Chondrocyte (in vitro differentiated cells): ENCODE results near the gene IDS. TPM values are rescaled to one million over a fixed set of nuclear protein-coding genes. Genes with fewer than 3 reads are reported as not detected.

Experiments used
- DNase-seq: peaks from one replicate; pipeline ENCODE4 v3.0.0; 2021; ENCODE audit warnings: mixed read lengths, low spot score
- H3K27ac Mint-ChIP-seq: one replicate; pipeline ENCODE4 v1.8.0; 2021; ENCODE audit warnings: mild to moderate bottlenecking, moderate library complexity, mixed read lengths; ENCODE audit not compliant: unreplicated experiment
- H3K27me3 Mint-ChIP-seq: 2 replicates; pipeline ENCODE4 v1.8.0; 2021; ENCODE audit warnings: low read depth, mixed read lengths
- H3K36me3 Mint-ChIP-seq: 2 replicates; pipeline ENCODE4 v1.8.0; 2021; ENCODE audit warnings: low read depth, mixed read lengths
- H3K4me1 Mint-ChIP-seq: 2 replicates; pipeline ENCODE4 v1.8.0; 2021; ENCODE audit warnings: low read depth, mild to moderate bottlenecking, mixed read lengths
- H3K4me3 Mint-ChIP-seq: one replicate; pipeline ENCODE4 v1.8.0; 2021; ENCODE audit warnings: mild to moderate bottlenecking, moderate library complexity, mixed read lengths; ENCODE audit not compliant: unreplicated experiment
- H3K9me3 Mint-ChIP-seq: 2 replicates; pipeline ENCODE4 v1.8.0; 2021; ENCODE audit warnings: low read depth, mixed read lengths
- CTCF ChIP-seq: fragments of 200-600 bp; sonication (generic); IDR thresholded peaks from 2 replicates; pipeline ENCODE4 v1.5.0; 2021; ENCODE audit warnings: antibody characterized with exemption, mild to moderate bottlenecking, moderate library complexity
- total RNA-seq: library from RNA; stranded (reverse); gene quantifications from 3 replicates; pipeline ENCODE4 v1.2.1, GENCODE V29; 2021

The IDS gene
- total RNA-seq, 1 donor from 2014 or later = 94.1 TPM

- no peak overlapping the region for H3K27ac Mint-ChIP-seq
- peaks cover 5% of the 10 kb centered on the region for H3K36me3 Mint-ChIP-seq
- TF ChIP-seq CTCF = no peak
- H3K27me3 Mint-ChIP-seq = no peaks in the 10 kb centered on the region
- DNase-seq = no peak
- H3K9me3 Mint-ChIP-seq = peaks cover 9% of the 10 kb centered on the region
- H3K4me3 Mint-ChIP-seq = no peak overlapping the region
- peaks cover 10% of the 10 kb centered on the region for H3K4me1 Mint-ChIP-seq
Measured at GRCh38 chrX:149473966-149474365, 31.1 kb downstream of the IDS start.

GRCh38 chrX:149473092-149473491 is 32.0 kb downstream of the IDS start:
- Mint-ChIP-seq H3K36me3 (peaks cover 3% of the 10 kb centered on the region), H3K27ac (no peak overlapping the region), H3K27me3 (no peaks in the 10 kb centered on the region), H3K9me3 (peaks cover 9% of the 10 kb centered on the region), H3K4me1 (peaks cover 10% of the 10 kb centered on the region), H3K4me3 (no peak overlapping the region)
- no peak for DNase-seq
- TF ChIP-seq CTCF = no peak

- Mint-ChIP-seq H3K36me3 (peaks cover 3% of the 10 kb centered on the region), H3K4me1 (peaks cover 10% of the 10 kb centered on the region), H3K27ac (no peak overlapping the region), H3K9me3 (peaks cover 9% of the 10 kb centered on the region), H3K4me3 (no peak overlapping the region), H3K27me3 (no peaks in the 10 kb centered on the region)
- no peak for TF ChIP-seq CTCF
- DNase-seq = no peak
Measured at GRCh38 chrX:149472625-149473024, 32.5 kb downstream of the IDS start.

- no peaks in the 10 kb centered on the region for H3K36me3 Mint-ChIP-seq
- no peaks in the 10 kb centered on the region for H3K27me3 Mint-ChIP-seq
- peaks cover 6% of the 10 kb centered on the region for H3K9me3 Mint-ChIP-seq
- H3K27ac Mint-ChIP-seq = no peak overlapping the region
- no peak for TF ChIP-seq CTCF
- H3K4me1 Mint-ChIP-seq = peaks cover 10% of the 10 kb centered on the region
- DNase-seq = no peak
- H3K4me3 Mint-ChIP-seq = no peak overlapping the region
Measured at GRCh38 chrX:149471397-149471796, 33.7 kb downstream of the IDS start.

- Mint-ChIP-seq H3K36me3 (no peaks in the 10 kb centered on the region), H3K27me3 (no peaks in the 10 kb centered on the region), H3K27ac (no peak overlapping the region), H3K9me3 (peaks cover 5% of the 10 kb centered on the region), H3K4me3 (peak overlapping the region; percentile 23), H3K4me1 (peaks cover 10% of the 10 kb centered on the region)
- no peak for DNase-seq
- peak; percentile 87 for TF ChIP-seq CTCF
Measured at GRCh38 chrX:149470955-149471354, 34.2 kb downstream of the IDS start.
